HUES6 (cell line): Measurements from ENCODE around the gene PTPN14.

ENCODE experiments used
- H3K27ac ChIP-seq: 2 replicates; pipeline ENCODE4 v1.7.0; 2013; ENCODE audit warnings: low read depth, mild to moderate bottlenecking, low read length, inconsistent platforms
- H3K27me3 ChIP-seq: 2 replicates; pipeline ENCODE4 v1.6.1; 2013; ENCODE audit warnings: low read length; ENCODE audit not compliant: control insufficient read depth, insufficient read depth
- H3K36me3 ChIP-seq: 2 replicates; pipeline ENCODE4 v1.6.1; 2013; ENCODE audit warnings: low read length; ENCODE audit not compliant: control insufficient read depth, insufficient read depth
- H3K4me1 ChIP-seq: 2 replicates; pipeline ENCODE4 v1.6.1; 2013; ENCODE audit warnings: low read length; ENCODE audit not compliant: control insufficient read depth, insufficient read depth
- H3K4me3 ChIP-seq: 2 replicates; pipeline ENCODE4 v1.5.1; 2013; ENCODE audit warnings: low read depth, low read length
- H3K9ac ChIP-seq: one replicate; pipeline ENCODE4 v1.6.1; 2013; ENCODE audit warnings: mild to moderate bottlenecking, low read length
- H3K9me3 ChIP-seq: 2 replicates; pipeline ENCODE4 v1.6.1; 2013; ENCODE audit warnings: low read depth, low read length; ENCODE audit not compliant: control insufficient read depth, insufficient read depth

The PTPN14 gene

DNA sequence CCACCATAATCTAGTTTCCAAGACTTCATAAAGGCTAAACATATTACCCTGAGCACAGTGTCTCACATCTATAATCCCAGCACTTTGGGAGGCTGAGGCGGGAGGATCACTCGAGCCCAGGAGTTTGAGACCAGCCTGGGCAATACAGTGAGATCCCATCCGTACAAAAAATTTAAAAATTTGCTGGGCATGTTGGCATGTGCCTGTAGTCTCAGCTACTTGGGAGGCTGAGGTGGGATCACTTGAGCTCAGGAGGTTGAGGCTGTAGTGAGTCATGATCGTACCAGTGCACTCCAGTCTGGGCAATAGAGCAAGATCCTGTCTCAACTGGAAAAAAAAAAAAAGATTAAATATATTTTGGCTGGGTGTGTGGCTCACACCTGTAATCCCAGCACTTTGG lies 90.1 kb downstream of the PTPN14 start:
- no peaks in the 10 kb centered on the region for H3K9me3 ChIP-seq
- no peak overlapping the region for H3K9ac ChIP-seq
- H3K4me1 ChIP-seq = peaks cover 22% of the 10 kb centered on the region
- H3K4me3 ChIP-seq = no peak overlapping the region
- no peaks in the 10 kb centered on the region for H3K27me3 ChIP-seq
- H3K36me3 ChIP-seq = peaks cover 15% of the 10 kb centered on the region; the same call in 1 of the 2 replicates
- H3K27ac ChIP-seq = no peak overlapping the region

GRCh38 chr1:214460304-214460916 lies 91.0 kb downstream of the PTPN14 start:
- no peak overlapping the region for H3K27ac ChIP-seq
- no peak overlapping the region for H3K9ac ChIP-seq
- H3K4me1 ChIP-seq = peaks cover 26% of the 10 kb centered on the region
- no peak overlapping the region for H3K4me3 ChIP-seq
- H3K27me3 ChIP-seq = no peaks in the 10 kb centered on the region
- peaks cover 15% of the 10 kb centered on the region; the same call in 1 of the 2 replicates for H3K36me3 ChIP-seq
- no peaks in the 10 kb centered on the region for H3K9me3 ChIP-seq

DNA sequence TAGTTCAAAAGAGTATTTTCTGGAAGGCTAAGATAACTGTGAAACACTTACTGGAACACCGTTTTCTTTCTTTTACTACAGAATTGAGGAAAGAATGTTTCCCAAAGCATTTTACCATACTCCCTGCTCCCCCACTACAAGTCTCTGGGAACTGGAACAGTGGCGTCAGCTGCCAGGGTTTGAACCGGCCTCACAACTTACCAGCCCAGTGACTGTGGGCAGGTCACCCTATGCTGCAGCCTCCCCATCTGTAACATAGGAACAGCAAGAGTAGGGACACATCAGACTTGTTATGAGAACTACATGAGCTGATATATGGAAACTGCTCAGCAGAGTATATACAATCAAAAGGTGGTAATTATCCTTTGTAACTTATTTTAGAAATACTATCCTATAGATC lies 91.5 kb downstream of the PTPN14 start:
- no peaks in the 10 kb centered on the region for H3K27me3 ChIP-seq
- H3K4me1 ChIP-seq = peaks cover 31% of the 10 kb centered on the region
- no peaks in the 10 kb centered on the region for H3K9me3 ChIP-seq
- no peak overlapping the region for H3K4me3 ChIP-seq
- no peak overlapping the region for H3K9ac ChIP-seq
- H3K27ac ChIP-seq = no peak overlapping the region
- H3K36me3 ChIP-seq = peaks cover 15% of the 10 kb centered on the region; the same call in 1 of the 2 replicates

- H3K36me3 ChIP-seq = peaks cover 11% of the 10 kb centered on the region; the same call in 1 of the 2 replicates
- no peaks in the 10 kb centered on the region for H3K9me3 ChIP-seq
- H3K4me3 ChIP-seq = no peak overlapping the region
- H3K27me3 ChIP-seq = no peaks in the 10 kb centered on the region
- H3K27ac ChIP-seq = no peak overlapping the region
- H3K4me1 ChIP-seq = peaks cover 32% of the 10 kb centered on the region
- H3K9ac ChIP-seq = no peak overlapping the region
Measured at GRCh38 chr1:214458541-214458940, 92.9 kb downstream of the PTPN14 start.

GRCh38 chr1:214455971-214456867 lies 95.2 kb downstream of the PTPN14 start:
- peaks cover 7% of the 10 kb centered on the region; the same call in 1 of the 2 replicates for H3K36me3 ChIP-seq
- no peaks in the 10 kb centered on the region for H3K9me3 ChIP-seq
- no peak overlapping the region for H3K27ac ChIP-seq
- peaks cover 47% of the 10 kb centered on the region for H3K4me1 ChIP-seq
- no peak overlapping the region for H3K9ac ChIP-seq
- no peaks in the 10 kb centered on the region for H3K27me3 ChIP-seq
- no peak overlapping the region for H3K4me3 ChIP-seq

GRCh38 chr1:214455479-214455878 lies 95.9 kb downstream of the PTPN14 start:
- H3K27ac ChIP-seq = peak overlapping the region; percentile 5; the same call in 1 of the 2 replicates
- no peaks in the 10 kb centered on the region for H3K9me3 ChIP-seq
- no peak overlapping the region for H3K9ac ChIP-seq
- no peaks in the 10 kb centered on the region for H3K27me3 ChIP-seq
- peaks cover 43% of the 10 kb centered on the region for H3K4me1 ChIP-seq
- no peak overlapping the region for H3K4me3 ChIP-seq
- peaks cover 12% of the 10 kb centered on the region; the same call in 1 of the 2 replicates for H3K36me3 ChIP-seq

GRCh38 chr1:214454569-214455396 lies 96.6 kb downstream of the PTPN14 start:
- Histone ChIP-seq H3K4me1 (peaks cover 37% of the 10 kb centered on the region), H3K27me3 (no peaks in the 10 kb centered on the region), H3K4me3 (no peak overlapping the region), H3K9ac (no peak overlapping the region), H3K36me3 (peaks cover 13% of the 10 kb centered on the region; the same call in 1 of the 2 replicates), H3K27ac (peak overlapping the region; percentile 5; the same call in 1 of the 2 replicates), H3K9me3 (no peaks in the 10 kb centered on the region)

DNA sequence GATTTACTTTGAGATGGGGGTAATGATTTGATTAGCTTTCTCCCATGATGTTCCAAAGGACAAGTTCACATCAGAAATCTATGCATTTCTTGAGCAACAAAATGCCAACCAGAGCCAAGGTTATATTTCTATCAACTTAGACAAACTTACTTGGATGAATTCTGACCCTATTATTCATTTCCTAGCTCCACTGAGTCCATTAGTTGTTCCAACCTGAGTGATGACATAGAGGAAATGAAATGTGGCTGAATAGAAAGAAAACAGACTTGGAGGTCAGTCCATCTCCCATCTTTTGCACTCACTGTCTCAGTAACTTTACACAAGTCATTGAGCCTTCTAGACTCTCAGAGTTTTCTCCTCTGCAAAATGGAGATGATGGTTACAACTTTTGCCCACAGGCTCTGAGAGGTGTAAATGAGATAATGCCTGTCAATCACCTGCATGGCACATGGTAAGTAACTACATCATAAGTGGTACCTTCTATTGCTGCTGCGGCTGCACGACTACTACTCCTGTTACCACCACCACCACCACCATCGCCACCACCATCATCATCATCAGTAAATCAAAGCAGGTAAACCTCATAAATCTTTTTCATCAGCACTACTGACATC lies 98.2 kb downstream of the PTPN14 start:
- H3K27me3 ChIP-seq = no peaks in the 10 kb centered on the region
- H3K9me3 ChIP-seq = no peaks in the 10 kb centered on the region
- H3K27ac ChIP-seq = no peak overlapping the region
- peaks cover 16% of the 10 kb centered on the region; the same call in 1 of the 2 replicates for H3K36me3 ChIP-seq
- H3K4me3 ChIP-seq = no peak overlapping the region
- peaks cover 42% of the 10 kb centered on the region for H3K4me1 ChIP-seq
- H3K9ac ChIP-seq = no peak overlapping the region

DNA sequence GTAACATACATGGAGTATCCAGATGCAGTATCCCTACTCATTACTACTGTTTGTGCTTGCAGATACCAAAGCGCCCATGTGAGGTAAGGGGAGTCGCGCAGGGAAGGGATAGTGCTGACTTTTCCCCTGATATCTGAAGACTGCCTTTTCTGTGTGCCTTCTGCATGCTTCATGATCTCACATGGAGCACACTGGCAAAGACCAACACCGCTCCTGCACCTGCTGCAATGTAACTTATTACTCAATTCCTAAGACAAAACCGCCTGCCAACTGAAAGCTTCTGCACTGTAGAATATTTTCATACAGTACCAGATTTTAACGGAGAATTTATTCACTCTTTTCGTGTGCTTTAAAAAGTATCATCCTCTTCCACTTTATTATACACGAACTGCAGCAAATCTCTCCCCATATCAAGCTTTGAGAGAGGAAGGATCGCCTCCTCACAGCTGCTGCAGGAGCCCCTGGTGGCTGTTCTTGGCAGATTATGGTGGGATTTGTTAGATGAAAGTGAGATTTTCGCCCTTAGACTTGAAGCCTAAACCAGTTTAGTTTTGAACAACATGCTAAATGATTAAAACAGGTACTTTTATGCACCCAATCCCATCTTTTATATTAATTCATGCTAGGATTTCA lies 99.1 kb downstream of the PTPN14 start:
- H3K9me3 ChIP-seq = no peaks in the 10 kb centered on the region
- H3K36me3 ChIP-seq = peaks cover 16% of the 10 kb centered on the region; the same call in 1 of the 2 replicates
- no peaks in the 10 kb centered on the region for H3K27me3 ChIP-seq
- no peak overlapping the region for H3K27ac ChIP-seq
- H3K9ac ChIP-seq = no peak overlapping the region
- H3K4me1 ChIP-seq = peaks cover 51% of the 10 kb centered on the region
- no peak overlapping the region for H3K4me3 ChIP-seq

DNA sequence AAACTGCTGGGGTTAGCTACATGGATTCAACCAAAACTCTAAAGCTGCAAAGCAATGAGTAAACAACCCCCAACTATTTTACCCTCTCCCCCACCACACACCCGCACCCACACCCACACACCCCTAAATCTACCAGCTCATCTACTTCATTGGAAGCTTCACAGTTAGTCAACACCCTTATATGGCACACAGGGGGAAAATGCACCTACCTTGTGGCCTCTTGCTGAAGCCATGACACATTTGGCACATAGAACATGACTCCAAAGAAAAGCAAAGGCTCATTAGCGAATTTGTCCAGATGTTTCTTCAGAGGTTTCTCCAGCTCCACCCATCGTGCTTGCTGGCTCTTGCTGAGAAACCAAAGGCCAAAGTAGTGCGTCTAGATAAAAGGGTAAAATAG lies 99.8 kb downstream of the PTPN14 start:
- Histone ChIP-seq H3K27ac (no peak overlapping the region), H3K9ac (no peak overlapping the region), H3K4me3 (no peak overlapping the region), H3K4me1 (peaks cover 56% of the 10 kb centered on the region), H3K36me3 (peaks cover 16% of the 10 kb centered on the region; the same call in 1 of the 2 replicates), H3K9me3 (no peaks in the 10 kb centered on the region), H3K27me3 (no peaks in the 10 kb centered on the region)
